Psoas muscle (tissue), 8 donors: ENCODE measurements around the gene SLC26A1. TPM values are rescaled to one million over a fixed set of nuclear protein-coding genes. Genes with fewer than 3 reads are reported as not detected.

Source experiments
- ATAC-seq, 4 donors: fragments of 200-7000 bp; cut with Tn5 transposase; one replicate each; pipeline ENCODE4 v1.9.1; 2020; ENCODE audit warnings: moderate library complexity in 3 of 4, mild to moderate bottlenecking in 2 of 4
- DNase-seq, 2 donors: peaks; one replicate each; pipeline ENCODE4 v3.0.0-alpha.2; 2020
- H3K27ac ChIP-seq: fragments of 200-600 bp; one replicate; pipeline ENCODE4 v1.8.0; 2022
- H3K27me3 ChIP-seq, 3 donors: fragments of 200-600 bp in 1 of 3; one replicate each; pipeline versions ENCODE4 v1.6.1 to v1.8.0; 2013 to 2022; ENCODE audit warnings: low read length in 2 of 3, mild to moderate bottlenecking in 2 of 3, moderate library complexity in 1 of 3; ENCODE audit not compliant: insufficient read depth in 3 of 3
- H3K36me3 ChIP-seq, 2 donors: fragments of 200-600 bp in 1 of 2; one replicate each; pipeline versions ENCODE4 v1.6.1 to v1.8.0; 2013 to 2022; ENCODE audit warnings: low read depth in 1 of 2, mild to moderate bottlenecking in 1 of 2, moderate library complexity in 1 of 2; ENCODE audit not compliant: insufficient read depth in 1 of 2
- H3K4me1 ChIP-seq: fragments of 200-600 bp; one replicate; pipeline ENCODE4 v1.8.0; 2022
- H3K4me3 ChIP-seq: fragments of 200-600 bp; one replicate; pipeline ENCODE4 v1.8.0; 2022; ENCODE audit warnings: mild to moderate bottlenecking
- H3K9me3 ChIP-seq: fragments of 200-600 bp; one replicate; pipeline ENCODE4 v1.8.0; 2022
- CTCF ChIP-seq: fragments of 200-600 bp; IDR thresholded peaks from one replicate; pipeline ENCODE4 v1.8.0; 2022; ENCODE audit warnings: antibody characterized with exemption
- WGBS, 3 donors: extraction: QIAGEN DNeasy Blood & Tissue Kit; methylation state at CpG; one replicate each; pipeline versions ENCODE4 v1.1.6 to v1.1.7; 2013; 5-methylcytosine and 5-hydroxymethylcytosine counted together
- intact Hi-C, 2 donors: fragments of 100-400 bp; cut with DNase I; formaldehyde crosslinking; loops; one replicate each; pipeline versions ENCODE4 v1.11.0 to v1.14.2; 2022
- polyA plus RNA-seq, 3 donors: library from polyadenylated mRNA; stranded (reverse); fragments of 200-250 nt; gene quantifications; one replicate each; pipeline ENCODE4 v1.2.3, GENCODE V29; 2013
- total RNA-seq, 4 donors: library from RNA; stranded (reverse); fragmentation: NEBNext Ultra II Directional in 2 of 4; extraction: Animal tissue kit (Norgen Biotek cat#: 25700) in 2 of 4; gene quantifications; one replicate each; pipeline versions ENCODE4 v1.2.1 to v1.2.4, GENCODE V29; 2021 to 2023
- donor health status: healthy with polysubstance abuse.
- donor health status: DM: no; HTN: no; CAD: no; lungs with moderate emphysema.
- donor health status: Bipolar disorder and iron deficiency.
- donor health status: healthy.
- donor health status: DM: yes; HTN: yes; CAD: no.
- donor health status: DM: no; HTN: no; CAD: no.
- donor health status: DM: no; HTN: no; CAD: no.
- donor health status: DM: yes; HTN: yes; CAD: no.

Gene SLC26A1
- total and polyA plus RNA-seq, 7 donors, result 0.06 to 0.36 (median 0.15) TPM; not detected in 3

GRCh38 chr4:1019320-1019719 lies 26.1 kb upstream of the SLC26A1 start:
- TF ChIP-seq CTCF, result no peak
- Histone ChIP-seq H3K4me1 (no peaks in the 10 kb centered on the region), H3K4me3 (no peak overlapping the region), H3K27me3 (no peaks in the 10 kb centered on the region), H3K27ac (no peak overlapping the region), H3K36me3 (no peaks in the 10 kb centered on the region), H3K9me3 (no peaks in the 10 kb centered on the region)
- intact Hi-C loops, result no loop called here
- WGBS, 3 donors, result 66 to 78% (median 71%) methylated on average over 9 of the region's 9 CpGs
- DNase-seq, result no peak
- ATAC-seq, result no peak

GRCh38 chr4:1018147-1019020 lies 25.2 kb upstream of the SLC26A1 start:
- Histone ChIP-seq H3K27ac (no peak overlapping the region), H3K4me3 (no peak overlapping the region), H3K9me3 (no peaks in the 10 kb centered on the region), H3K36me3 (no peaks in the 10 kb centered on the region), H3K27me3 (no peaks in the 10 kb centered on the region), H3K4me1 (no peaks in the 10 kb centered on the region)
- WGBS, 3 donors, result 80 to 86% (median 80%) methylated on average over 27 to 29 of the region's 29 CpGs
- no peak for TF ChIP-seq CTCF
- DNase-seq (no peak), ATAC-seq (no peak)
- intact Hi-C loops, result no loop called here

- H3K4me3 ChIP-seq, result no peak overlapping the region
- H3K9me3 ChIP-seq, result no peaks in the 10 kb centered on the region
- intact Hi-C loops, result no loop called here
- H3K4me1 ChIP-seq, result no peaks in the 10 kb centered on the region
- WGBS, 3 donors, result 81 to 85% (median 84%) methylated on average over 15 of the region's 15 CpGs
- H3K27ac ChIP-seq, result no peak overlapping the region
- ATAC-seq (no peak), DNase-seq (no peak)
- H3K27me3 ChIP-seq, result no peaks in the 10 kb centered on the region
- no peaks in the 10 kb centered on the region for H3K36me3 ChIP-seq
- no peak for TF ChIP-seq CTCF
Observed at GRCh38 chr4:1017706-1018105, 24.5 kb upstream of the SLC26A1 start.

- intact Hi-C loops, result no loop called here
- WGBS, 3 donors, result 77 to 90% (median 85%) methylated on average over 14 to 16 of the region's 16 CpGs
- no peaks in the 10 kb centered on the region for H3K36me3 ChIP-seq
- no peak for DNase-seq
- no peaks in the 10 kb centered on the region for H3K27me3 ChIP-seq
- no peak overlapping the region for H3K27ac ChIP-seq
- no peak for ATAC-seq
- no peak overlapping the region for H3K4me3 ChIP-seq
- H3K4me1 ChIP-seq, result no peaks in the 10 kb centered on the region
- no peak for TF ChIP-seq CTCF
- no peaks in the 10 kb centered on the region for H3K9me3 ChIP-seq
Observed at GRCh38 chr4:1017211-1017610, 24.0 kb upstream of the SLC26A1 start.
